Measurements from ENCODE around the gene KCNMA1.
A peak's percentile ranks its signal among the peaks of the same experiment; 100 is the strongest.

Gene KCNMA1

DNA sequence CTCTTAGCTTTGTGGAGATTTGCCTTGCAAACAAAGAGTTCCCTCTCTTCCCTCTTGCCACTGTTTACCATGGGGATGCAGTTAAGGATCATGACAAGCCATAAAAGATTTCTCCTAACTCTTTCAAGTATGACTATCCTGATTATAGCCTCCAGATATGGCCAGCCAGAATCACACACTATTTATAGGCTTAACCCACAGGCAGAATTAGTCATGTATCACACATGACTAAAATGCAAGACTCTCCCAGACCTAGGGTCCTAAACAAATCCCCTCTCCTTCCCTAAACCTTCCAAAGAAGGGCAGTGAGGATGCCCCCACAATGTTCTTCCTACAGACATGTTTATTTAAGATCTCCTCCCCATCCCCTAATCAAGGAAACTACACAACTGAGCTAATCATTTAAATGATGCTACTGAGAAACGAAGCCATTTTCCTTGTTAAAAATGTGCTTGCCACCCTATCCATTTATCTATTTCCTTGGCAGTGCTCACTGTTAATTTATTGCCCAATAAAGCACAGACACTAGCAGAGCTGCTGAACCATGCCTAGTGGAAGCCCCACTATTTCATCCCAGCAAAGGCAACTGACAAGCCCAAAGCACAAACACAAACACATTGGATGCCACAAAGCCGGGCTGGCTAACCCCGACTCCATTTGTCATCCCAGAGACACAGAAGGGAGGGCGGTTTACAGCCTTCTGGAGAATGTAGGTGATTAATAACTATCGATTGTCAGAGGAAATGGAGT lies 363.4 kb downstream of the KCNMA1 start:
- no peak for DNase-seq (ENCODE audit: low read depth in 2 of 2)

DNA sequence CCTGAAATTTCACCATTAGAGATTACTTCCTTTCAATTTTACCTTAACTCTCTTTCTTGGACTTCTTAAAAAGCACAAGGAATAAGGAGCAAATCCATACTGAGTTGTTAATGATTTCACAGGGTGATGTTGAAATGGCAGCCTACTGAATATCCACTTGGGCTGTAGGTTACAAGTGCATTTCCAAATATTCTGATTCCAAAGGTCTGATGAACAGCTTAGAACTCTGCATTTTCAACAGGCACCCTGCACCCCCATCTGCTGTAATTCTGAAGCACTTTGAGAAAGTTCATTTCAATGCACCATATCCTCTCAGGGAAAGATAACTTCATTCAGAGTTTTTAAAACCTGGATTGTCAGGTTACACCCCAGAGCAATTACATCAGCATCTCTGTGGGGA lies 368.4 kb downstream of the KCNMA1 start:
- no peak for DNase-seq (ENCODE audit: low read depth in 2 of 2)

DNA sequence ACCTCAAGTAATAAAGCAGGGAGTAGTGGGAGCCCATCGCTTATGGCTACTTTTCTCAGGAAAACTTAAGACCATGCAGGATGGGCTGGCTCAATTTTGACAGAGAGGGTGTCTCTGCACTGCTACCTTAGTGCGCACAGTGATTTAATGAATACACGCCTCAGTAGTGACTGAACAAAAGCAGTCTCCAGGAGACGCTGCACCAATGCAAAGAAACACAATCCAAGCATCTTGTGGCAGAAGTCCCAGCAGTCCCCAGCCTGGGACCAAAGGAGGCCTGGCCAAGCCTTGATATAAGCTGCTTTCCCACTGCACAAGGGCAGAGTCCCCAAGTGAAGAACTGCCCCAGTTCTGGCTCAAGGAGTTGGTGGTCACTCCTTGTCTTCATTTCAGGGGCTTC lies 368.9 kb downstream of the KCNMA1 start:
- no peak for DNase-seq (ENCODE audit: low read depth in 2 of 2)

DNA sequence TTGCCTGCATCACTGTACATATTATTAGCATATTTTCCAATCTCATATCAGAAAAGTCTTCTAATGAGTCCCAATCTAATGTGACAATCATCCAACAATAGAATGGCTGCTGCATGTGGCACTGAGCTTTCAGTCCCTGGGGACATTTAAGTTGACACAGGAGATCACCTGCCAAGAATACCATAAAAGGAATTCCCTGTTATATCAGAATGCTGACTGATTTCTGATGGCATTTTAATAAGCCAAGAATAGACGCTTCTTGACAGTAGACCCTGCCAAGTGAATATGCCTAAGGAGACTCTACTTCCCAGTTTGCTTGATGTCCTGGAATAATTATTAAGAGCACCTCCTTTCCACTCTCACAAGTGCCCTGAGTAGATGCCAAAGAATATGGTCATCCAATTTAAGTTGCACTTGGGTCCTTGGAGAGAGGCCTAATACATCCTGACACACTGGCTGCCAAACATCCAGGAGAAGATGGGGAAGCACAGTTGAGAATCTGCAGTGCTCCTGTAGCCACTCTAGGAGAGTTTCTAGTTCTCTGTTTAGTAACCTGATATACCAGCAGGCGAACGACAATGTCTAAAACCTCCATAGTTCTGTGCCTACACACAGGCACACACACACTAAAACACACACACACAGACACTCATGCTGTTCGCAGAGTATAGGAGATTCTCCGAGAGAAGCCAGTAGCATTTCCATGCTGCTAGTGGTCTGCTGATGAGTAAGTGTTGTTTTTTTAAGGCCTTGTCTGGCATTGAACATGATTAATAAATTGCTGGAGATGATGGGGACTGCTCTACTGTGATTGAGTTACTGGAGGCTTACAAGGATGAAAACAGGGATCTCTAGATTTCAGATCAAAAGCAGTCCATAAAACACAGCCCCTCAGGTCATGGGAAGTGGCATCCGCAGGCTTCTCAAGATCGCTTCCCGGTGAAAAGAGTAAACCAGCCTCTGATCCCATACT lies 369.6 kb downstream of the KCNMA1 start:
- no peak for DNase-seq (ENCODE audit: low read depth in 2 of 2)

DNA sequence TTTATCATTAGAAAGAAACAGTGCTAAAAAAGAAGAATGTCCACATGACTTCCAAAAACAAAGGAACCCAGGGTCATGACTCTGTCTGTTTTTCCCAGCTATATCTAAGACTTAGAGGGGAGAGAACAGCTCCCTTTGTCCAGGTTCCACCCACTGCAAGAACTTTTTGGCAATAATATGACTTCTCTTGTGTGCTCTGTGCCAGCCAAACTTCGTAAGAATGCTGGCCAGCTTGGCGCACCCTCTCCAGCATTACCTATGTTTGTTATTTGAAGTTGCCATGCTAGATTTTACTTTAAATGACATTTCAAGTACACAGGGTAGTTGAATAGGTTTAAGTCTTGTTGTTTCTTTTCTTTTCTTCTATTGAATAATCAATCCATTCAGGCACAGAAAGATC lies 371.4 kb downstream of the KCNMA1 start:
- no peak for DNase-seq (ENCODE audit: low read depth in 2 of 2)

DNA sequence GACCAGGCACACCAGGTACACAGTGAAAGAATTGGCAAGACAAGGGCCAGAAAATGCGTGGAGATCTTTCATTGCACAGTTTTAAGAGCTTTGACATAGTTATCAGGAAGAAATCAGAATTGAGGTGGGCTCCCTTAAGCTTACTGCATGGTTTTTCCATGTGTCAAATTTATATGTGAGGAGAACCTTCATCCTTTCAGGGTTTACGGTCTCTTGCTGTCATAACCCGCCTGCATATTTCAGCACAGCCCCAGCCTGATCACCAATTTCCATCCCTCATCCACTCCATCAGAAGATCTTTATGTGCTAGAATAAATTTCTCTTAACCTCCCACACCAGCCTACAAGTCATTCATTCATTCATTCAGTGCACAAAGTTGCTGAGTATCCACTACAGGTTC lies 373.1 kb downstream of the KCNMA1 start:
- DNase-seq (ENCODE audit: low read depth in 2 of 2), result no peak

DNA sequence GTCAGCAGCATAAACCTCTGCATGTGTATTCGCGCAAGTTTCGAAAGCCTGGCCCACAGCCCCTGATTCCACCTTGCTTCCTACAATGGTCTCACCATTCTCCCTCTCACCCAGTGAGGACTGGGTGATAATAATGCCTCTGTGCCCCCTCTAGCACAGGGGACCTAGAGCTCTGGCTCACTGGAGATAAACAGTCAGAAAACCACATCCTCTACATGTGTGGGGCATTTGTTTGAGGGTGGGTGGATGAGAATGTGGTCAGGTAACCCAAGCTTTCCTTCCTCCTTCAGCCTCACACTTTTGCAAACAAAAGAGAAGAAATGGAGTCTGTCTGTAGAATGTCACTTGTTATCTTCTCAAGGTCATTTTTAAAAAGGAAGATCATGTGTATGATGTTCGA lies 373.5 kb downstream of the KCNMA1 start:
- no peak for DNase-seq (ENCODE audit: low read depth in 2 of 2)

DNA sequence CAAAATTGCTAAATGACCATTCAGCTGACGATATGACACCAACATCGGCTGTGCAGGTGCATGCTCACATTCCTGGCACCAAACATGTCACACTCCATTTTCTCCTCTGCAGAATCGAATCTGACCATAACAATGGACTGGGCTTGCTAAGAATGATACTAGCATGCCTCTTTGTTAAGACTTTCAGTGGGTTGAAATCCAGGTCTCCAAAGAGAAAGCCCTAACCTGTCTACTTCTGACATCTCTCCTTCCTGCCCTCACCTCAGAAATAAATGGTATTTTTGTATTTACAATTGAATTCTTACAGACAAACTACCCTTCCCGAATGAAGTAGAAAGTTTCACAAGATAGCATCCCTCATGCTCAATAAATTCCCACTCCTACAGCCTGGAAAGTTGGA lies 373.9 kb downstream of the KCNMA1 start:
- DNase-seq (ENCODE audit: low read depth in 2 of 2), result no peak

DNA sequence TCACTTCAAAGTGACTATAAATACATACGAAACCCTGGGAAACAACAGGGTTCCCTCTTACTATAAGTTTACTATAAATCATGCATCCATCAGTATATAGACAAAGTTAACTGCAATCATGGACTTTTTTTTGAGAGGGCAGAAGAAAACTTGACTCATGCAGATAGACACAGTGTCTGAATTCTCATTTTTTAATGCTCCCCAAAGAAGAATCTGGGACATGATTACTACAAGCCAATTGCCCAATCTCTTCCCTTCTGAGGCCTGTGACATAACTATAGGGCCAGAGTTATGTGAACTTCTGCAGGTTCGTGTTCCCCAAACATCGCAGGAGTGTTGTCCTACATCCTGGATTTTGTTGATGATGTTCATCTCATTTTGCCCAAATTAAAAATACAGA lies 376.5 kb downstream of the KCNMA1 start:
- no peak for DNase-seq (ENCODE audit: low read depth in 2 of 2)

DNA sequence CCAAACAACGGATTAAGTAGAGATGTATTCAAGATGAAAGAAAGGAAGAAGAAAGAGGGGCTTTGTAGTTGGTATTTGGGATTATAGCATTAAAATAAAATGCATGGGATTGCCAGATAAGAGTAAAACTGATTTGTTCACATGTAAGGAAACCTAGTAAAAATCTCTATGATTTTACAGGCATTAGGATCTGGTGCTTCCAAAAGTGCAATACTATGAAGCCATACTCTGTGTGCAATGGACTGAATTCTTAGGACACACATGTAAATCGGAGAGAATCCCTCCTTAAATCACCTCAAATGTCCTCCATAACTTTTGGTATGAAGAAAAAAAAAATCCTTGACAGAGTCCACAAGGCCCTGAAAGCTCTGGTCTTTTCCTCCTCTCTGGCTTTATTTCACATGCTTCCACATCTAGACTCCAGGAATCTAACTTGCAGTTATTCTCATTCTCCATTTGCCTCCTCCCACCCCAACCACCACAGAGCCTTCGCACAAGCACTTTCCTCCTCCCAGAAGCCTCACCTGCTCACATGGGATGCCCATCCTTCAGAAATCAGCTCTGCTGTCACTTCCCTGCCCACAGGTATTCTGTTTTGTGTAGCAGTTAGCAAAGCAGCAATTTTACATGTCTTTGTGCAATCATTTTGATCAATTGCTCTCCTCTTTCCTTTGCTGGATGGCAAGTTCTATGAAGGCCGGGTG lies 378.3 kb downstream of the KCNMA1 start:
- no peak for DNase-seq (ENCODE audit: low read depth in 2 of 2)

DNA sequence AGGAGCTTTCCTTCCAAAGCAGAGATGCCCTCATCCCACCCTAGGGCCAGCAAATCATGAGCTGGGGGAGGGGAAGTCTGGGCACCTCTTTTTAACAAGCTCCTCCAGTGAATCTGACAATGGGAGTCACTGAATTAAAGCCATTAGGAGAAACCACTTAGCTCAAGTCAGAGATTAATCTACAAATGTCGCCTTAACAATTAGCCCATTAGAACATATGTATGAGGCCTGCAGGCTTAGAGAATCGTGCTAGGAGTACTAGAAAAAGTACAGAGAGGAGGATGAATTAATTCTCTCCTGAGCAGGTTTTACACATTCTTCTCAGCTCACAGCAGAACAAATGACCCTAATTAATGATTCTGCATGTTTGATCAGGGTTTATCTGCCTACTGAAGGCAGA lies 381.3 kb downstream of the KCNMA1 start:
- DNase-seq (ENCODE audit: low read depth in 2 of 2), result no peak

DNA sequence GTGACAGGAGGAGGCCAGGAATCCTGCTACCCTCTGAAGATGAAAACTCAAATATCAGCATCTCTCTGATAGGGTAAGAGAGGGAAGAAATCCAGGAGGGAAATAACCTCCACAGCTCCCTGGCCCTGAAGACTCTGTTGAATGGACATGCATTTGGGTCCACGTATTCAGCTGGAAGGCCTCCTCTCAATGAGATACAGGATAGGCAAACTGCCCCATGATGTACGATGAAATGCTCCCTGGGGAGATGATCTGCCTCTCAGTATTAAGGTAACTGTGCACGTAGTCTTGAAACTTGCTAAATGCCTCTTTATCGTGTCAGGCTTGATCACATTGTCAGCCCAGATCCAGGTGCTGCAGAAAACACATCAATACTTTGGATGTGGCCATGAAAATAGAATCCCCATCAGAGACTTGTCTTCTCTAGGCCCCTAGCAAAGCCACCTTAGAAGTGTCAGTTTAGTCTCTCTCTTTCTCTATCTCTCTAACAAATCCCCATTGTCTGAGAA lies 384.0 kb downstream of the KCNMA1 start:
- DNase-seq (ENCODE audit: low read depth in 2 of 2), result no peak

DNA sequence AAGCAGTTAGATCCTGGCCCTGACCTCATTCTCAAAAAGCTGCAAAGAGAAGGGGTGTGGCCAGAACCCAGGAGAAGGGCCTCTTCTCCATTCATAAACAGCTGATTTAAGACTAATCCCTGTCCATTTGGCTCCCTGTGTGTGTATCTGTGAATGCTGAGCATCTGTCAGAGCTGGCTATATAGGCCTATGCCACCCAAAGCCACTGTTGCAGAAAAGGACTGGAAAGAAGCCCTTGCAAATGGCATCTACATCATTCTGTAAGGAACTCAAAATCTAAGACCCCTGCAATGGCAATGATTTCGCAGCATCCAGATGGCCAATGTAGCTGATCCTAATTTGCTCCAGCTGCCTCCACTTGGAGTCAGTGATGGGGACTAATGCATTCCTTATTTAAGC lies 384.5 kb downstream of the KCNMA1 start:
- DNase-seq (ENCODE audit: low read depth in 2 of 2), result no peak

DNA sequence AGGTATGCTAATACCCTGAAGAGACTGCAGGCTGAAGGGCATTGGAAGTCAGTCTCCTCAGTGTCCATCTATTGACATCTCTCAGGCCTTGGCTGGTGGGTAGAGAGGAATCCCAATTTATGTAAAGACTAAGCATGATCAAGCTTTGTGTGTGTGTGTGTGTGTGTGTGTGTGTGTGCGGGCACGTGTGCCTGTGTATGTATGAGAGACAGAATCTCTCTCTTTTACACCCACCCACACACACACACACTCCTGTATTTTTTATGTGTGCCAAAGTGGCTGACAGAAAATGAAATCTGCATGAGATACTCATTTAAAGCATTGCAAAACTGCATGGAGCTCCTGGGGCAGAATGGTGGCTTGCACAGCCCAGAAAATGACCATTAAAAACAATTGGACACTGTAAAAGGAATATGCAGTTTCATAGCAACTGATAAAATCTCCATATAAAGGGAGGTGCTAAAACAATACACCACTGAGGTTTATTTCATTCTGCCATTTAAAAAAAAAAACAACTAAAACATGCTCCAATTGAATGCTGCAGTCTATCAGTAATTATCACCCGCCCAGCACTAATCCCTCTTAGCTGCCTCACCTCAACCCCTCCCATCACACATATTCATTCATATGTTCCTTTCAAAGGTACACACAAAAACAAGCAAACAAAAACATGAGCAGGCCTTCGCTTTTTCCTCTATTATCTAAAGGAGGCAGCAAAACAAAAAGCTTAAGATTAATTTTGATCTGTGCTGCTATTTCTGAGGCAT lies 385.0 kb downstream of the KCNMA1 start:
- DNase-seq (ENCODE audit: low read depth in 2 of 2), result no peak

DNA sequence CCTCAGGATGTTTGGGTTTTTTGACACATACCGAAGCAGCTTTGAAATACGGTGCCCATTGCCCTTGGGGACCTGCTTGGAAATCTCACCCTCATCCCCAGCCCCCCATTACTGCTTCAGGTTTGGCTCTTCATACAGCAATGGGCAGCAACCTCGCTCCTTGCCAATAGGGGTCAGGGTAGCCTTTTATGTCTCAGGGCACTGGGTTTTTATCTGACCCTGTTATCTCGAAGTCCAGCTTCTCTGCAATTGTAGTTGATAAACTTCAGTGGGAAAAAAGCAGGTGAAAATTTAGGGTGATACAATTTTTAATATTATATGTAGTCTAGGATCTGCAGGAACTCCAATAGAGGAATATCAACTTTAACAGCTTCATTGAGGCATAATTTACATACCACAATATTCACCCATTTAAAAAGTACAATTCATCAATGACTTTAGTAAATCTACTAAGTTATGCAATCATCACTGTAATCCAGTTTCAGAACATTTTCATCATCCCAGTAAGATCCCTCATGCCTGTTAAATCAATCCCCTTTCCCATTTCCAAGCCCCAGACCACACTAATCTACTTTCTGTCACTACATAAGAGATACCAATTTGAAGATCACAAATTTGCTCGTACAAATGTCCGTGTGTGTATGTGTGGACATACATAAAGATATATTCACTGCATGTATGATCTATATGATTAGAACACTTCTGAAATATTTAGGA lies 386.2 kb downstream of the KCNMA1 start:
- no peak for DNase-seq (ENCODE audit: low read depth in 2 of 2)

DNA sequence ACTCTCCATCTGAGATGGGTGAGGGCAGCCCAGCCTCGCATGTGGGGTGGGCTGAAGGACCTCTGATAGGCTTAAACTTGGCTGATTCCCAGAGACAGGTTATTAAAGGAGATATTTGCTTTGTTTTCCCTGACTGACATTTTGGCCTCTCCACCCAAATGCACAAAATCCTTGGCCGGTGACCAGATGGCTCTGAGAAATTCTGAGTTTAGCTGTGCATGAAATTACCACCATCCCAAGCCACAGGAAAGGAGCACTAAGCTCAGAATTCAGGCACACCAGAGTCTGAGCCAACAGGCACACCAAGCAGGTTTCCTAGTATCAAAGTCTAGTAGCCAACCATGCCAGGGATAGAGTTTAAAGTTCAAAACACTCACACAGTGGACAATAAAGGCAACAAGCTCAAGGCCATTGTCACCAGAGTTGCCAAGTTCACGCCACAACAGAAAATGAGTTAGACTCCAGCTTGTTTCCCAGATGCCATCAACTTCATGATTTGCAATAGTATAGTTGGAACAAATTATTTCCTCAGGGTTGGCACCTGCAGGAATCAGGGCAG lies 387.6 kb downstream of the KCNMA1 start:
- no peak for DNase-seq (ENCODE audit: low read depth in 2 of 2)

DNA sequence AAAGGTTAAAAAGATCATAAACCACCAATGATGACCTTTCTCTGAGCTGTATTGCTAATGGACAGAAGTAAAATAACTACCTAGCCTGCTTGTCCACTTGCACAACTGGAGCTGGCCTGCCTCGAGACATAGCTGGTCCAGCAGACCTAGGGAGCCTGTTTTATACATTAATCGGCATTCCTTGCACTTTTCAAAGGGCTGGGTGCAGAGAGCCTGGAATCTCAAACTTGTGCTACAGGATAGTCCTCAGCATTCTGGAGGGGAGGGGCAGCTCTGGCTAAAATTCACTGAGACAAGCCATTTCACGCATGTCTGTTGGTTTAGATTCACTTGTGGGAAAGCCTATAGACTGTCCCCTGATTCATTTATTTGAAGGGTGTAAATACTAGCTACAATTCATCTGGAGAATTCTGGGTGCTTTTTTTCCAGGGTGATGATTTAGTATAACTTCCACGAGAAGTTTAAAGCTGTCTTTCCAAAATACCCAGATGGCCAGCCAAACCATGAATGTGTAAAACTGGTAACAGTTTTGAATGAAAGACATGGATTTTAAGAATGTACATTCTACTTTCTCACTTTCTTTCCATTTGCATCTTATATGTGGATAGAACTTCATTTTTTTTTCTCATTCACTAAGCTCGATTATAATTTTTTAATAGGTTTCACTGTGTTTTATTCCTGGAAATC lies 389.4 kb downstream of the KCNMA1 start:
- DNase-seq (ENCODE audit: low read depth in 2 of 2), result no peak

DNA sequence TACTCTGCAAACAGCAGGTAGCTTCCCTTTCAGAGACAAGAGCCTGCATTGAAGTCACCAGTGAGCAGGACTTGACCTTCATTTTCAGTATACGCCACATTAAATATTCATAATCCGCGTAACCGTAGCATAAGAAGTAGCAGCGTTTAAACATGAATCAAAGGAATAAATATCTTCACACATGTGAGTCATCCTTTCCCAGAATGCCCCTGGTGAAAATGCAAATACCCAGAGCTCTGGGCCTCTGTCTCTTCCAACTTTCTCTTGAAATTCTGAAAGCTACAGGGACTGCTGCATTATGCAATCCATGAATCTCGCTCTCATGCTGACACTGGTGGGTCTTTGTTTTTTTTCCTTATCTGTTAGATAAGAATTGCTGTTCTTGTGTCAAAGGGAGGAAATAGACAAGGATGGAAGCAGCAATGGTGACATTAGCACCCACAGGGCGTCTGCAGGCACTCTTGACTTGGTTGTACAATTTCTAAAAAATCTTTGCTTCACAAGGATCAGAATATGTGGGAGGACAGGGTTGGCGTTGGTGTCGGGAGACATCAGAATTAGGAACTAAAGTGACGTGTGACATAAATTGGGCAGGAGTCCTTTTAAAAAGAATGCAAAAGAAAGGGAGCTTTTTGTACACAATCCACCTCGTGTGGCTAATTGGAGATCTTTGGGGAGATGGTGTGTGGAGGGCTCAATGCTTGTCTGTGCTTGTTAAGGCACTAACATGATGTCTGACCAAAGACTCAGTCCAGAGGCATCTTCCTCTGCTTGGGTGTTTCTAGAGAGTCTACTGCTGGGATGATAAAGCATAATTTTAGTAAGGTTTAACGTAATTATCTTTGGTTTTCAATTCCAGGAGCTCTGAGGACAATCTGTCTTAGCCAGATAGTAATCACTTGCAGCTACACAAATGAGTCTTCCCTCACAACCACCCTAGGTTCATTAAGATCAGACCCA lies 390.3 kb downstream of the KCNMA1 start:
- DNase-seq (ENCODE audit: low read depth in 2 of 2), result no peak

DNA sequence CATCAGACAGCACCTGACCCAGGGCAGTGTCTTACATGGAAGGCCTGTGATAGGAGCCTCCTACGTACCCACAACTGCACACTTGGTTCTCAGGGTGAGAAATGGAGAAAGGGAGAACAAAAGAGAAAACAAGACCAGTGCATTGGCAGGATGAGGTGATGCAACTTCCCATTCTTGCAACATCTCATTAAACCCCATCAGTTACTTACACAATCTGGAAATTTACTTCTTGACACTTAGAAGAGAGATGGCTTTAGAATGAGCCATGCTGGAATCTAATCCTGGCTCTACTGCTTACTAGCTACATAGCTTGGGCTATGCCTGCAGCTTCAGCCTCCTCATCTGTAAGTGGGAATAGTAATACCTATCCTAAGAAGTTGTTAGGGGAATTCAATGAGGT lies 391.7 kb downstream of the KCNMA1 start:
- peak; percentile 63 to 67 for DNase-seq (ENCODE audit: low read depth in 2 of 2)
